KMS-11 (cell line): ENCODE measurements around the gene RPL13.

Experiments
- H2AFZ ChIP-seq: fragments of 200-600 bp; sonication (generic); 2 replicates; pipeline ENCODE4 v1.6.1; 2016; ENCODE audit warnings: antibody characterized with exemption, mixed run types, low read depth
- H3K27ac ChIP-seq: fragments of 200-600 bp; sonication (generic); 2 replicates; pipeline ENCODE4 v1.6.1; 2016; ENCODE audit warnings: mild to moderate bottlenecking, mixed run types
- H3K27me3 ChIP-seq: fragments of 200-600 bp; sonication (generic); 2 replicates; pipeline ENCODE4 v1.6.1; 2017; ENCODE audit warnings: mild to moderate bottlenecking, low read depth, mixed run types, moderate library complexity; ENCODE audit not compliant: insufficient read depth
- H3K36me3 ChIP-seq: fragments of 200-600 bp; sonication (generic); 2 replicates; pipeline ENCODE4 v1.6.1; 2017; ENCODE audit warnings: mild to moderate bottlenecking, mixed run types; ENCODE audit not compliant: insufficient read depth
- H3K4me1 ChIP-seq: fragments of 200-600 bp; sonication (generic); 2 replicates; pipeline ENCODE4 v1.6.1; 2016; ENCODE audit warnings: mild to moderate bottlenecking, low read depth, mixed run types; ENCODE audit not compliant: poor library complexity, severe bottlenecking
- H3K4me2 ChIP-seq: fragments of 200-600 bp; sonication (generic); 2 replicates; pipeline ENCODE4 v1.7.0; 2016; ENCODE audit warnings: mild to moderate bottlenecking, mixed run types
- H3K4me3 ChIP-seq: fragments of 200-600 bp; sonication (generic); IDR thresholded peaks from 2 replicates; pipeline ENCODE4 v1.6.1; 2017; ENCODE audit warnings: low read depth, low read length, mixed read lengths; ENCODE audit not compliant: insufficient read depth
- H3K79me2 ChIP-seq: fragments of 200-600 bp; sonication (generic); 2 replicates; pipeline ENCODE4 v1.6.1; 2016; ENCODE audit warnings: low read depth, mixed run types; ENCODE audit not compliant: insufficient read depth
- H3K9ac ChIP-seq: fragments of 200-600 bp; sonication (generic); 2 replicates; pipeline ENCODE4 v1.6.1; 2016; ENCODE audit warnings: mild to moderate bottlenecking, mixed run types
- H4K20me1 ChIP-seq: fragments of 200-600 bp; sonication (generic); 2 replicates; pipeline ENCODE4 v1.6.1; 2016; ENCODE audit warnings: mild to moderate bottlenecking, mixed run types; ENCODE audit not compliant: insufficient read depth
- TF ChIP-seq, protein P1 (sequence below): fragments of 200-600 bp; sonication (generic); conservative IDR thresholded peaks from 2 replicates; pipeline ENCODE4 v1.6.1; 2017; ENCODE audit warnings: low read depth, mild to moderate bottlenecking, antibody characterized with exemption, low read length, moderate library complexity, mixed read lengths

The RPL13 gene

DNA sequence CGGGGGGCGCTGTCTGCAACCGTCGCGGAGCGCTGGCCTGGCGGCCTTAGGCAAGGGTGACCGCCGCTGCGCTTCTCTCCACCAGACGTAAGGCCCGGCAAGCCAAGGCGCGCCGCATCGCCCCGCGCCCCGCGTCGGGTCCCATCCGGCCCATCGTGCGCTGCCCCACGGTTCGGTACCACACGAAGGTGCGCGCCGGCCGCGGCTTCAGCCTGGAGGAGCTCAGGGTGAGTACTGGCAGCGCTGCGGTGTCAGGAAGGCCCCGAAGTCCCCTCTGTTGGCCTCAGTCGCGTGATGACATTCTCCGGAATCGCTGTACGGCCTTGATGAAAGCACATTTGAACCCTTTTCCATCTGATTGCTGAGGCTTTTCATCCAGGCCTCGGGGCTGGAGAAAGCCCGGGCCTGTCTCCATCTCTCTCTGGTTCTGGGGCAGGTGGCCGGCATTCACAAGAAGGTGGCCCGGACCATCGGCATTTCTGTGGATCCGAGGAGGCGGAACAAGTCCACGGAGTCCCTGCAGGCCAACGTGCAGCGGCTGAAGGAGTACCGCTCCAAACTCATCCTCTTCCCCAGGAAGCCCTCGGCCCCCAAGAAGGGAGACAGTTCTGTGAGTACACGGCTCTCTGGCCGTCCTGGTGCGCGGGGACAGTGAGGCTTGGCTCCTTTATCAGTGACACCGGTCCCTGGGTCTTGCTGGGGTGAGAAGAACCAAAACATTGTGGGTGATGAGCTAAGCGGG is 831 bp downstream of the RPL13 start:
- no peaks in the 10 kb centered on the region for H3K27me3 ChIP-seq
- H3K4me3 ChIP-seq, result peak overlapping the region; percentile 33
- peak overlapping the region; percentile 89 for H3K27ac ChIP-seq
- peaks cover 15% of the 10 kb centered on the region for H3K4me1 ChIP-seq
- peak overlapping the region; percentile 100 for H3K9ac ChIP-seq
- peak overlapping the region; percentile 96 for H3K4me2 ChIP-seq
- H2AFZ ChIP-seq, result no peak overlapping the region
- peaks cover 31% of the 10 kb centered on the region for H4K20me1 ChIP-seq
- peaks cover 25% of the 10 kb centered on the region; the same call in 1 of the 2 replicates for H3K36me3 ChIP-seq
- H3K79me2 ChIP-seq, result peaks cover 31% of the 10 kb centered on the region
- TF ChIP-seq, protein P1, sequence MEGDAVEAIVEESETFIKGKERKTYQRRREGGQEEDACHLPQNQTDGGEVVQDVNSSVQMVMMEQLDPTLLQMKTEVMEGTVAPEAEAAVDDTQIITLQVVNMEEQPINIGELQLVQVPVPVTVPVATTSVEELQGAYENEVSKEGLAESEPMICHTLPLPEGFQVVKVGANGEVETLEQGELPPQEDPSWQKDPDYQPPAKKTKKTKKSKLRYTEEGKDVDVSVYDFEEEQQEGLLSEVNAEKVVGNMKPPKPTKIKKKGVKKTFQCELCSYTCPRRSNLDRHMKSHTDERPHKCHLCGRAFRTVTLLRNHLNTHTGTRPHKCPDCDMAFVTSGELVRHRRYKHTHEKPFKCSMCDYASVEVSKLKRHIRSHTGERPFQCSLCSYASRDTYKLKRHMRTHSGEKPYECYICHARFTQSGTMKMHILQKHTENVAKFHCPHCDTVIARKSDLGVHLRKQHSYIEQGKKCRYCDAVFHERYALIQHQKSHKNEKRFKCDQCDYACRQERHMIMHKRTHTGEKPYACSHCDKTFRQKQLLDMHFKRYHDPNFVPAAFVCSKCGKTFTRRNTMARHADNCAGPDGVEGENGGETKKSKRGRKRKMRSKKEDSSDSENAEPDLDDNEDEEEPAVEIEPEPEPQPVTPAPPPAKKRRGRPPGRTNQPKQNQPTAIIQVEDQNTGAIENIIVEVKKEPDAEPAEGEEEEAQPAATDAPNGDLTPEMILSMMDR, result no peak

DNA sequence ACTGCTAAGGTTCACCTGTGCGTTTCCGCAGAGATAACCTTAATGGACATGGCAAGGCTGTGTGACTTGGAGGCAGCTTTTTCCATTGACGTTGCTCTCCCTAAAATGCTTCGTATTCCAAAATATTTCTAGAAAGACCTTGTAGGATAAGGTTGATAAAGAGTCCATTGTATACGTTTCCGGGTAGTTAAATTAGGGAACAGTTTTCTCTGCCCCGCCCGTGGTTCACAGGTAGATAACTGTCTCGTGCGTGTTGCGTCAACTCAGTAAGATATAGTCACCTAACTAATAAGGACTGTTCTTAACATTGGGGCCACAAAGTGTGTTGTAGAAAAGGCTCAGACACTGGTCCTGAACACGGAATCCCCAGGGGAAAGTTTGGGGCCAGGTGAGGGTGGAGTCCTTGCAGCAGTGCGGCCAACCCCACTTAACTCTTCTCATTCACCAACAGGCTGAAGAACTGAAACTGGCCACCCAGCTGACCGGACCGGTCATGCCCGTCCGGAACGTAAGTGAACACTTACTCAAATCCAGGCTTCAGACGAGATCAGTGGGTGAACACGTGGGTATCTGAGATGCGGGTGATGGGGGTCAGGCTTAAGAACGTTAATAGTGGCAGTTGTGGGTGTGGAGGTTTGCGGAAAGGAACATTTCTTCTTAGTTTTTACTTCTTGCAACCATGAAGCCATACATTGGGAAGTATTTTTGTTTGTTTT is 1.6 kb downstream of the RPL13 start:
- Histone ChIP-seq H4K20me1 (peaks cover 31% of the 10 kb centered on the region), H3K79me2 (peaks cover 31% of the 10 kb centered on the region), H3K4me3 (peak overlapping the region; percentile 33), H3K27me3 (no peaks in the 10 kb centered on the region), H3K36me3 (peaks cover 25% of the 10 kb centered on the region; the same call in 1 of the 2 replicates), H3K9ac (peak overlapping the region; percentile 100; the same call in 1 of the 2 replicates), H3K4me1 (peaks cover 15% of the 10 kb centered on the region), H3K4me2 (peak overlapping the region; percentile 96), H2AFZ (no peak overlapping the region), H3K27ac (peak overlapping the region; percentile 89; the same call in 1 of the 2 replicates)
- TF ChIP-seq, protein P1, result no peak

DNA sequence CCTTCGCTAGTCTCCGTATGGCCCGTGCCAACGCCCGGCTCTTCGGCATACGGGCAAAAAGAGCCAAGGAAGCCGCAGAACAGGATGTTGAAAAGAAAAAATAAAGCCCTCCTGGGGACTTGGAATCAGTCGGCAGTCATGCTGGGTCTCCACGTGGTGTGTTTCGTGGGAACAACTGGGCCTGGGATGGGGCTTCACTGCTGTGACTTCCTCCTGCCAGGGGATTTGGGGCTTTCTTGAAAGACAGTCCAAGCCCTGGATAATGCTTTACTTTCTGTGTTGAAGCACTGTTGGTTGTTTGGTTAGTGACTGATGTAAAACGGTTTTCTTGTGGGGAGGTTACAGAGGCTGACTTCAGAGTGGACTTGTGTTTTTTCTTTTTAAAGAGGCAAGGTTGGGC is 2.5 kb downstream of the RPL13 start:
- Histone ChIP-seq H3K27me3 (no peaks in the 10 kb centered on the region), H3K36me3 (peaks cover 25% of the 10 kb centered on the region; the same call in 1 of the 2 replicates), H3K9ac (peak overlapping the region; percentile 100; the same call in 1 of the 2 replicates)

DNA sequence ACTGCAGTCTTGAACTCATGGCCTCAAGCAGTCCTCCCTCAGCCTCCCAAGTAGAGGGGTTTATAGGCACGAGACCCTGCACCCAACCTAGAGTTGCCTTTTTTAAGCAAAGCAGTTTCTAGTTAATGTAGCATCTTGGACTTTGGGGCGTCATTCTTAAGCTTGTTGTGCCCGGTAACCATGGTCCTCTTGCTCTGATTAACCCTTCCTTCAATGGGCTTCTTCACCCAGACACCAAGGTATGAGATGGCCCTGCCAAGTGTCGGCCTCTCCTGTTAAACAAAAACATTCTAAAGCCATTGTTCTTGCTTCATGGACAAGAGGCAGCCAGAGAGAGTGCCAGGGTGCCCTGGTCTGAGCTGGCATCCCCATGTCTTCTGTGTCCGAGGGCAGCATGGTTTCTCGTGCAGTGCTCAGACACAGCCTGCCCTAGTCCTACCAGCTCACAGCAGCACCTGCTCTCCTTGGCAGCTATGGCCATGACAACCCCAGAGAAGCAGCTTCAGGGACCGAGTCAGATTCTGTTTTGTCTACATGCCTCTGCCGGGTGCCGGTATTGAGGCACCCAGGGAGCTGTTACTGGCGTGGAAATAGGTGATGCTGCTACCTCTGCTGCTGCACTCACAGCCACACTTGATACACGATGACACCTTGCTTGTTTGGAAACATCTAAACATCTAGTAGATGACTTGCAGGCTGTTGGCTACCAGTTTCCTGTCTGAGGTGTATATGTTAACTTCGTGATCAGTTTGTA is 3.3 kb downstream of the RPL13 start:
- TF ChIP-seq, protein P1, result no peak
- Histone ChIP-seq H3K4me1 (peaks cover 15% of the 10 kb centered on the region), H3K4me2 (no peak overlapping the region), H4K20me1 (peaks cover 31% of the 10 kb centered on the region), H3K9ac (no peak overlapping the region), H3K27me3 (no peaks in the 10 kb centered on the region), H2AFZ (no peak overlapping the region), H3K36me3 (peaks cover 25% of the 10 kb centered on the region; the same call in 1 of the 2 replicates), H3K27ac (peak overlapping the region; percentile 13; the same call in 1 of the 2 replicates), H3K4me3 (no peak overlapping the region), H3K79me2 (peaks cover 31% of the 10 kb centered on the region)

More for the DNA sequence above, 2.5 kb downstream of the RPL13 start:
- Histone ChIP-seq H2AFZ (no peak overlapping the region), H4K20me1 (peaks cover 31% of the 10 kb centered on the region), H3K4me3 (no peak overlapping the region), H3K4me1 (peaks cover 15% of the 10 kb centered on the region), H3K79me2 (peaks cover 31% of the 10 kb centered on the region), H3K27ac (no peak overlapping the region; the same call in 1 of the 2 replicates), H3K4me2 (peak overlapping the region; percentile 96; the same call in 1 of the 2 replicates)
- TF ChIP-seq, protein P1, result no peak
